SW 1271 (cell line): Measurements from ENCODE around the gene PKNOX2.

Experiments used
- DNase-seq, 2 experiments: peaks; one replicate each; lab custom pipeline; 2025; lab: John Stamatoyannopoulos, UW

The PKNOX2 gene

DNA sequence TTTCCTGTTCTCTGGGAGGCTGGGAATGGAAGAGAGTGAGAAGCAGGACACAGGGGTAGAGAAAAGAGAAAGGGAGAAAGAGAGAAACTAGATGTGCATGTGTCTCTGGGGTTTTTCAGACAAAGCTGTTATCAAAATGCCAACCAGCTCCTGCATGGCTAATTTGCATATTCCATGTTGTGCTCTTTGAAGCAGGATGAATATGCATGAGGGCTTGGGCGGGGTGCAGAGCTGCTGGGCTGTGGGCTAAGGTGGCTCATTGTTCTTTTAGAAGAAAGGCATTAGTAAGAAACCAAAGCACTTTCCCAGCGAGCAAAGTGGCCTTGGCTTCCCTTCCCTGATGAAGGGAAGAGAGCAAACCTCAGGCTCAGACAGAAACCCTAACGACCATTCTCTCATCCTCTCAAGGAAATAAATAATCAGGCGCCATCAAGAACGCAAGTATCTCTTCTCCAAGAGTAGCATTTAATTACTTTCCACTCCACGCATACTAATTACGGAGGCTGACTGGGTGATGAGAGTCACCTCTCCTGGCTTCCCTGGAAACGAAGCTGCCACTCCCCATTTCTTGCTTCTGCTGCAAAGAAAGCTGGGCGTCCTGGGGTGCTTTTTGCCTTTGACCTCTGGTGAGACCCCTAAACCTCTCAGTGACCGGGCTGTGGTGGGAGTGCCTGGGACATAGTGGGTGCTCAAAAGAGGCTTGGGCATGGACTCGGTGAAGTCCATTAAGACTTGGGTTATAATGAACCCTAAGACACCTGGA is 277.3 kb downstream of the PKNOX2 start:
- no peak for DNase-seq

DNA sequence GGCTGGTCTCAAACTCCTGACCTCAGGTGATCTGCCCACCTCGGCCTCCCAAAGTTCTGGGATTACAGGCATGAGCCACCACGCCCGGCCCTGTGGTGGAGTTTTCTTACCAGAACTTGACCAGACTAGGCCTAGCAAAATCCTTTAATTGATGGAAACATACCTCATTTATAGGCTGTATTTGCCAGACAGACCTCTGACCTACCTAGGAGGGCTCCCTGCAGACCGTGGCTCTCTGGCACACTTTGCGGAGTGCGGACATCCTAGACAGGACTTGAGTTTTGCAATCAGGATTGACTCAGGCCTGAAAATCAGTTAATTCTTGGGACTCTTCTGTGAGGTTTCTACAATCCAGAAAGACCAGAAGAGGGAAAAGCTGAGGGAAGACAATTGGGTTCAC is 278.4 kb downstream of the PKNOX2 start:
- DNase-seq = no peak

DNA sequence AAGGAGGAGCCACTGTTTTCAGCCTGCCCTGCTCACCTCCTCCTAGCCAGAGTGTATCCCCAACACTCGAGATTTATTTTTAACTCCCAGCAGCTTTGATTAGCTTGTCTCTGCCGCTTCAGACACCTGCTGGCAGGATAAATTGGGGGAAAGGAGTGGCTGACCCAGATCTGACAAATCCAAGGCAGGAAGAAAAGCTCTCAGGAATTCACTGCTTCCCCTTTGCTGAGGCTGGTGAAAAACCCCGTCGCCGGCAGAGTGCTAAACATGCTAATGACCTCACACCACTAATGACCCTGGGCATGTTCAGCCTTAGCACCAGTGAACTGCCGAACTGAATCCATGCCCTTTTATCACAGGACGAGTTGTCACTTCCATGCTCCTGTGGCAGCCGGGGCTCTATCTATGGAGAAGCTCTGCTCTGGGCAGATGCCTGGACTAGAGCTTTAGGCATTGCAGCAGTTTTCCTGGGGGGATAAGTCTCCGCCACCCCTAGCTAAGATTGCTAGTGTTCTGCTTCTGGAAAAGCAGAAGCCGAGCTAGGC is 279.3 kb downstream of the PKNOX2 start:
- DNase-seq = no peak

DNA sequence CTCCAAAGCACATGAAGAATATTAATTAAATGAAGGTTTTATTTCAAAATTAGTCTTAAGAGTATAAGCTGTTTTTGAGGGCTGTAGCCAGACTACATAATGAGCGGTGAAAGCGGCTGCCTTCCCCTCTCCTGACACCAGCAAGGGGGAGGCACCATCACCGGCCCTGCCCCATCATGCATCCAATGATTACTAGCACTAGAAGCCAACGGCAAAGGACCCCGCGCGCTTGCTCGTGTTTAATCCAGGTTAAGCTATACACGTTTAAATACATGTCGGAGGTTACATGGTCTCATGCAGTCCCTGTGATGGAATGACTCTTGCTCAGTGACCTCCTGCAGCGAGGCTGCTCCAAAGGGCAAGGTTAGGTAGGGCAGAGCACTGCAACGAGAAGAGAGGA is 281.2 kb downstream of the PKNOX2 start:
- no peak for DNase-seq

DNA sequence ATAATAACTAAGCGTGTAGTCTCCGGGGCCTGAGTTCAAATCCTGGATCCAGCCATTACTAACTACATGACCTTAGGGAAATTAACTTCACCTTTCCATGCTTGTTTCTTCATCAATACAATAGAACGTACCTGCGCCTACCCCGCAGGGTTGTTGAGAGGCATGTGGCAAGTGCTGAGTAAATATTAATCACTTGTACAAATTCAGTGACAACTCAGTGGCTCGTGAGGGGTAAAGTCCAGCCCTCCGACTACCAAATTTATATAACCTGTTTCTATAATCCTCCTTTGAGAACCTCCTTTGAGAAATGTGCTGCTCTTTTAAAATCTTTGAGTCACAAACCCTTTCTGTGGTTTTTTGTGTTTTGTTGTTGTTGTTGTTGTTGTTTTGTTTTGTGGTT is 281.7 kb downstream of the PKNOX2 start:
- no peak for DNase-seq

DNA sequence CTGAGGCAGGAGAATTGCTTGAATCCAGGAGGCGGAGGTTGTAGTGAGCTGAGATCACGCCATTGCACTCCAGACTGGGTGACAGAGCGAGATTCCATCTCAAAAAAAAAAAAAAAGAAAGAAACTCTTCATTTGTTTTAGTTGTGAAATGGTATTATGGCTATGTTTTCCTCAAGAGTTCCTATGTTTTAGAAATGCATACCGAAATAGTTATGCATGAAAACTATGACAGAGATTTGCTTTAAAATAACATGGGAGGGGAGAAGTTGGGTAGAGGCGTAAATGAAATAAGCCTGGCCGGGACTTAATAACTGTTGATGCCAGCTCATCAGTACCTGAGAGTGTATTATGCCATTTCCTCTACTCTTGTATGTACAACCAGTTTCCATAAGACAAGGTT is 283.2 kb downstream of the PKNOX2 start:
- DNase-seq = no peak

DNA sequence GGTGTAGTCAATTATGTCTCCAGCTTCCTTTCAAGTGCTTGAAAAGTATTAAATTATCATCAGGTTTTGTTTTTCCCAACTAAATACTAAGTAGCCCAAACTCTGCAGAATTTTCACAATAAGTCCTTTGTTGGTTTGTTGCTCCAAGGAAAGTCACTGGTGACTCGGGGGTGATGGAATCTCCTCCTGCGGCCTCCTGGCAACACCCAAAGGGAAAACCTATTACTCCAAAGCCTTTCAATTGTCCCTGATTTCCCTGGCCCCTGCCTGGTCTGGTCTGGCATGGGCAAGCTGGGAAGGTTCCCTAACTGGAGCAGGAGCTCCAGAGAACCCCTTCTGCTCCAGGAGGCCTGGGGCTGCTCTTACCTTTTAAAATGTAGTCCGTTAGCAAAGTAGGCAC is 283.6 kb downstream of the PKNOX2 start:
- peak in 1 of 2 experiments; percentile 22 for DNase-seq

DNA sequence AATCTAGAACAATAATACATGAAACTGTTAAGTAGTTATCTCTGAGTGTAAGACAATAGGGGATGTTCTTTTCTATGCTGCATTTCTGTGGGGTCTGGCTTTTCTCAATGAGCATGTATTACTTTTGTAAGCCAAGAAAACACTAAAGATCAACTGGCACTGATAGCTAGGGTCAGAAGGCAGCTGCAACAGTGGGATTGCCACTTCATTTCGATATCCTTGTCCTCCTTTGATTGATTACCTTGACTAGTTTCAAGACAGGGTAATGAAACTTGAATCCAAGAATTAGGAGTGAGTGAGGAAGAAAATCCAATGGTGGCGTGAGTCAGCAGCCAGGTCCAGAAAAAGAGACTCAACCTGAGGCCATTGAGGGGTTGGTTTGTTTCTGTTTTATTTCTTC is 285.0 kb downstream of the PKNOX2 start:
- DNase-seq = no peak

DNA sequence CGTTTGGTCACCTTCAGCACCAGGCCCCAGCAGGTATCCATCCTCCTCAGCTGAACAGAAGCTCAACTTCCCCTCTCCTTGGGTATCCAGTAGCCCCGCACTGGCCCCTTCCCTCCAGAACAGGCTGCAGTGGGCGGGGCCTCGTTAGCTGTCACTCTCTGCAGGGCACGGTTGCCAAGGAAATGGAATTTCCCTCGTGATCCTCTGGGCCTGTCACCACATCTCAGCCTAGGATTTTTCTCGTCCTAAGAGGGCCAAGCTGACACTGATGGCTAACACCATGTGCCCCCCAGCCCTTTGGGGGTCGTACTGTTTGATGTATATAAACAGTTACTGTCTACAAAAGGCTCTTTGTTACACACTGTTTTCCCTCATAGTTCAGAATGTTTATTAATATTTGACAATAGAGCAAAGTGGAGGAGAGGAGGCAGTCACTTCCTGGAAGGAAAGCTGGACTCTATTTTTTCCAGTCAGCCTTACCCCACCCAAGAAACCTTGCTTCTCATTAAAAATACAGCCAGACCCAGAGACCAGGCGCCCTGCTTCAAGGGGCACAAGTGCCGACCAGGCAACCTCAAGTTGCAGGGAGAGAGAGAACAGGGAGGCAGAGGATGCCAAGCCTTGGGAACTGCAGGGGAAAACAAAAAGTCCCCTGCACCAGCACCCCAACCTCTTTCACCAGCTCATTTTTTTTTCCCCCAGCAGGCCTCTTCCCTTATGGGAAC is 287.0 kb downstream of the PKNOX2 start:
- no peak for DNase-seq

DNA sequence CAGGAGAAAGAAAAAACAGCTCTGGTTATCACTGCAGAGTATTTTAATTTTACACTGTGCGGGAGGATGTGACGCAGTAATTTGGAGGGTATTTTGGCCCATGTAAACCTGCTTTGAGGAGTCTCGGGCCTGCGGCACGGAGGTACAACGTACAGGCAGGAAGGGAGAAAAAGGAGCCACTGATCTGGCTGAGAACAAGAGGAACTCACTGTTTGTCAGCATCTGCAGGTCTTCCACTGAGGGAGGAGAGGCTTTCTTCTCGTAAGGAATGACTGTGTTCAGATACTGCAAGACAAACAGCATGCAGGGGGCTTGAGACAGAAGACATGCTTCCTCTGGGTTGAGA is 287.5 kb downstream of the PKNOX2 start:
- no peak for DNase-seq

DNA sequence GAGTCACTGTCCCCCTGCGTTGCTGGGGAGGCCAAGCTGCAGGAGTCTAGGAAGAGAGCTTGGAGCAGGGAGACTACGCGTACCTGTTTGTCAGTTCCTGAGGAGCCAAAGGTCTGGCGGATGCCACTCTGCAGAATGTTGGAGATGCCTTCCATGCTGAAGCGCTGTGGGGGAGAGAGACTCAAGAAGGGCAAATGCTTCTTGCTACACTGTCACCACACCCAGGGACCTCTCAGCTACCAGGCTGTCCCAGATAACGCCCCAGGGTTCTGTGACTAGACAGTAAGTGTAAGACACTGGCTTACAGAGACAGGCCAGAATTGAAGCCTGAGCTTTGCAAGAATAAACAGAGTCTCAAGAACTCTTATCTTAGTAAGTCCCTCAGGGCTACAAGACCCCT is 289.5 kb downstream of the PKNOX2 start:
- DNase-seq = no peak

DNA sequence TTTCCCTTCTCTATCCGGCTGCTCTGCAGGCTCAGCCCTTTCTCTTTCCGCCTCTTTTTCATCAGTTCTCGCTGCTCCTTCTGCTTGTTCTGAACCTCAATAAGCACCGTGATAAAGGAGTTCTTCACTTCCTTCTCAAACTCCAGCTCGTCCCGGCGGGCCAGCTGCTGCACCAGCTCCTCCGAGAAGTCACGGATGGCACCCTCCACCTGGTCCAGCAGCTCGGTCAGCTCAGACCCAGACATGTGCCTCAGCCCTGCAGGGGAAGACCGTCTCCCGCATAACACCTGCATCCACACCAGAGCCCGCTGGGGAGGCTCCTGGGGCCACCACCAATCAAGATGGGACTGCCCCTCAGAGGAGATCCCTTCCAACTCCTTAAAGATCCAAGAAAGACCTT is 291.3 kb downstream of the PKNOX2 start:
- no peak for DNase-seq

DNA sequence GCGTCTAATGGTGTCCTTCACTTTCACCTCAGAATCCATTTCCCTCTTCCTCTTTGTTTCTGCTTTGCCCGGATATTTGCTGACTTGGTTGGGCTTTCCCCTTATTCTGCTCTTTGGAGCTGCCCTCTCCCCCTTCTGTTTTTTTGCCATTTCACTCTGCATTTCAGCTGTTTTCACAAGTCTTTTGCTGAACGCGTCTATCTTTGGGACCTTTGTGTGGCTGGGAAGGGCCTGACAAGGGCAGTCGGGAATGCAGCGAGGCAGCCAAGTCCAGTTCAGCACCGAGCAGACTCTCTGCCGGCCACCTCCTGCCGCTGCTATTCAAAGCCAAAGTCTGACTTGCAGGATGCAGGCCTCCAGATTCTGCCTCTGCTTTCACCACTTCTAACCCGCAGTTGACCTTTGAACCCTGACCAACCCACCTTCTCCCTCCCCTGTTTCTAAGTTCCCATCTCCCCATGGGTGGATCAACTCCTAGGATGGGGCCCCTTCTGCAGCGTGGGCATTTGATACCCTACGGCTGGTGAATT is 293.3 kb downstream of the PKNOX2 start:
- DNase-seq = no peak

DNA sequence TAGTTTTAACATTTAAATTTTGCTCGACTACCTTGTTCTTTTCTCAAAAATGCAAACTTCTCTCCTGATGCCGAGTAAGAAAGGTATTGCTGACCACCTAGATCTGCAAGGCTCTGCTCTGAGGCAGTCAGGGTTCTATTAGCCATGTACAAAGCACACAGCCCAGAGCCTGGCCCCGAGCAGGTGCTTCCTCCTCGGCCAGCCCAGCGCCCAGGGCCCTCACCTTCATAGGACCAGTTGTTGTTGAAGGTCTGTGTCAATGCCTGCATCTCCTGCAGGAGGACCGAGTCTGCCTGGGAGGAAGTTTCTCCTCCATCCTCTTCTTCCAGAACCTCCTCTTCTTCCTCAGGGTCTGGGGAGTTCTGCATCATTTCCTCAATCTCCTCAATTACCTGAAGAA is 295.7 kb downstream of the PKNOX2 start:
- DNase-seq = no peak

DNA sequence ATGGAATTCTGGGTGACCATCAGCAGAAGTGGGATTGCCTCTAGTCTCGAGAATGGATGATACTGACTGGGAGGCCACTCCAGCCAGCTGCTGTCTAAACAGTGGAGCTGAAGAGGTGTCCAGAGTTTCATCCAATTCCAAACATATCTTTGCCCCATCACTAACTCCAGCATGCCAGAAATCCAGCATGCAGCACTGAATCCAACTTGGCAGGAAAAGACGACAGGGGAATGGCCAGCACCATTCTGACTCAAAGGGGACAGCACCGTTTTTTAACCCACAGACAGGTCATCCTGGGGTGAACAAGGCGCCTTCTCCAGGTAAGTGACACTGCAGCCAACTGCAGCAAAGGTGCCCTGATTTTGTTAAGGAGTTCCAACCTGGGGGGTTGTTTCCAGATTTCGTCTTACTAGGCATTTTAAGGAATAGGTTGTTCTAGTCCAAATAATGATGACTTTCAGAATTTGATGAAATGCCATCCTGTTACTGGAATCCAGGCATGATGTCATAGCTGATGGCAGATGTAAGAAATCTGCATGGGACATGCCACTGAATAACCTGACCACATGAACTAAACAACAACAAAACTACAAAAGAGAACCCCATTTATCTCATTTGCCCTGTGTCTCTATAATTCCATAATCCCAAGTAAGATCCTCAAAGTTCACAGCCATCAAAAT is 299.2 kb downstream of the PKNOX2 start:
- DNase-seq = no peak

DNA sequence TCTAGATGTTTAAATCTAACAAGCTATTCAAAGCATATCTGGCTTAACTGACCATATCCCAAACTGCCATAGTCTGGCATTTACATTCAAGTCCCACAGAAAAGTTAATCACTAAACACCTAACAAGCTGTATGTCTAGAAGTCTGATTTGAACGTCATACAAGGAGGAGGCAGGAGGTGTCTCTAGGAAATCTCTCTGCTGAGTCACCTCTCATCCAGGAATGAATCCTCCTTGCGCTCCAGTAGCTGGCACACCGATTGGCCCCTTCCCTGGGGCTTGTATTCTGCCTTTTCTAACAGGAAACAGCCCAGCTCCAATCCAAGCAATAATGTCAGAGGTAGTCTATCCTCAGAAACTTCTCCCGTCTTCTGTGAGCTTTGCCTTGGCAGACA is 299.7 kb downstream of the PKNOX2 start:
- no peak for DNase-seq

DNA sequence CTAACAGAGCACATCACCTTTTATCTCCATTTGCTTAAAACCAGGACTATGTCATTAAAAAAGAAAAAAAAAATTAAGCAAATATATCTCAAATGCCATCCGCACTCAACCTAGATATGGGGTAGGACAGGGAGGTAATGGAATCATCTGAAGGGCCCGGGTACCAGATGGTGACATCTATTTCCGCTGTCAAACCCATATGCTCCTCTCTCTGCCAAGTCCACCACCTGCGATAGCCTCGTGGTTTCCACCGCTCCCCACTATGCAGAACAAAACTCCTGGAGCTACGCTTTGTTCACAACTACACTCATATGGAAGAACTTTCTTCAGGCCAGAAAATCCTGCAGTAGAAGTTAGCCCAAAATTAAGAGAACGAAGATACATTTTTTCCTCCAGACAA is 300.1 kb downstream of the PKNOX2 start:
- no peak for DNase-seq

DNA sequence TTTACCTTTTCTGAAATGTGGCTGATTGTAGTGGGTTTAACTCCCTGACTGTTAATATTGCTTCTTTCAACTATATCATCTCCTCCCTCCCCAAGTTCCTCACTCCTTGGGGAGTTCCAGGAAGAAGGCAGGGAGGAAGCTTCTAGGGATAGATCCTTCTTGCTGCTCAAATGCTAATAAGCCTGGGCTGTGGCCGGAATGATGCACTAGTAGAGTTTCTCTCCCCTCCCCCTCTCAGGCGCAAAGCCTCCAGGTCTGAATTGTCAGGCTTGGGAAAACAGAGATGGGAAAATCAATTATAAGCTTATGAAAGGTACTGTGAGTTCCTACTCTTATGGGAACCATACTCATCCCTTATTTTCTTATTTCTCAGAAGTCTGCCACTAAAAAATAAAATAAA is 300.7 kb downstream of the PKNOX2 start:
- DNase-seq = no peak

DNA sequence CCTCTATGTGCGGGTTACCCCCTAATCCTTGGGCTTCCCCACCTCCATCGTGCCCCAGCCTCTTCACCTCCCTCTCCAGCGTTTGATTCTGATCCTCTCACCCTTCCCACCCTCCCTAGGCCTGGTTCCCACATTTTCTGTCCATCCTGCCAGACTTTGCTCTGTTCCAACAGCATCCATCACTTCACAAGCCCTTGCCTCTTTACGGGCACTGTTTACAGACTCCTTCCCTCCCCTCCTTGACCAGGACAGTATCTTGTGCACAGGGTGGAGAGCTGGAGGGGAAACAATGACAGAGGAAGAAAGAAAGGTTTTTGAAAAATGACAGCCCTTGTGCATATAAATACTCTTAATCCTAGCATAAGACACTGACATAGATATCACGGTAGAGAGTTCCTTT is 301.1 kb downstream of the PKNOX2 start:
- DNase-seq = no peak

DNA sequence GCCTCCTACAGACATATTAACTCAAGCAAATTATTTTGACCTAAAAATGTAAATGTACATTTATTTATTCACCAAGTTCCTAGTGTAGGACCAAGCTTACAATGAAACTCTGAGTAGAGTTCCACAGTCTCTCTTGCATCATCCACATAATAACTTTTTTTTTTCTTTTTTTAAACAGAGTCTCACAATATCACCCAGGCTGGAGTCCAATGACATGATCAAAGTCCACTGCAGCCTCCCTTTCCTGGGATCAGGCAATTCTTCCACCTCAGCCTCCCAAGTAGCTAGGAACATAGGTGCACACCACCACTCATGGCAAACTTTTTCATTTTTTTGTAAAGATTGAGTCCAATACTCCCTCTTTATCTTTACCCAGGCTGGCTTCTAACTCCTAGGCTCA is 303.5 kb downstream of the PKNOX2 start:
- no peak for DNase-seq

DNA sequence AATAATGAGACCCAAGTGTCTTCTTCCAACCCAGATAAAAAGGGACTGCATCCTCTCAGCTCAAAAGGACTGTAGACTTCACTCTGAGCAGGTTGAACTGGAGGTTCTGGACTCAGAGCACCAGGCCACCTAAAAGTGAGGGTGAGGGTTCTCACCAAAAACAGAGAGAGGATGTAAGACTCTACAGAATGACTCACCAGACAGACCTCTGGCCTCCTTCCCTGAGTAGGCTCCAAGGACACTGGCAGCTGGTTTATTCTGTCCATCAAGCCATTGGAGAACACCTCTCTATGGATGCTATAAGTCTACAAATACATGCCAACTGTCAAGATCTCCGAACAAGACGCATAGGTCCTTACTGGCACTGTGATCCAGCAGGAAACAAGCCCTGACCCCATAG is 304.3 kb downstream of the PKNOX2 start:
- no peak for DNase-seq

DNA sequence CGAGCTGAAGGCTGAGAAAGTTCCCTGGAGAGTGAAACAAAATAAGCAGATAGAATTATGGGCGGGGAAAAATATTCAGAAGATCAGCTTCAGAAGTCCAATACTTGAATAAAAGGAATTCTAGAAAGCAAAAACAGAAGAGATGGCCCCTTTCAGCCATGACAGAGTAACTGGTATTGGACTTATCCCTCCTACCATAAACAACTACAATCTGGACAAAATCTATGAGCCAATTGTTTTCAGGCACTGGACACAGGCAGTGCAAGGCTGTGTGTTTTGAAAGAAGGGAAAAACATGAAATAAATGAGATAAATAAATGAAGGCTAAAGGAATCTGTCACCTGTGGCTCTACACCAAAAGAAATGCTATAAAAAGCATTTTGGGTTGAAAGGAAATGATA is 305.8 kb downstream of the PKNOX2 start:
- DNase-seq = no peak

DNA sequence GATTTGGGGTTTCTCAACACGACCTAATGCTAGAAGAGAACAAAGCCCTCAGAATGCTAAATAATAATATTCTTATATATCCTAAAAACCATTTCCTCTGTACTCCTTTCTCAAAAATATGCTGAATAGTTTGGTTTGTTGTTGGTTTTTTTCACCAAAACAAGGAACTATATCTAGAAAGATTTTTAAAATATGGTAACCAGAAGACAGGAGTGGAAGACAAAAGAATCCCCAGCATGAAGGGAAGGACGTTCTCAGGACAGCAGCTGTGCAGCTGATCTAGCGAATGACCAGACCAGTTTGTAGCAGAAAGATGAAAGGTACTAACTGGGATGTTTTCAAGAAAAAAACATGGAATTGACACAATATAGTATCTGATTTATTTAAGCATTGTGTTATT is 312.2 kb downstream of the PKNOX2 start:
- DNase-seq = no peak
